Gastrocnemius medialis (tissue), 4 donors: ENCODE data around the gene STIM1.

Source experiments
- POLR2A ChIP-seq, 2 donors: fragments of 450-650 bp; IDR thresholded peaks; one replicate each; pipeline ENCODE4 v1.6.1; 2017; ENCODE audit warnings: antibody characterized with exemption in 2 of 2, mild to moderate bottlenecking in 2 of 2, moderate library complexity in 2 of 2
- TF ChIP-seq, protein P1 (sequence below), 5 experiments: fragments of 450-650 bp in 3 of 5; fragments of 200-600 bp in 2 of 5; sonication (generic) in 2 of 5; IDR thresholded peaks in 4 of 5; conservative IDR thresholded peaks in 1 of 5; 1 replicate in 4 of 5; 2 replicates in 1 of 5; pipeline ENCODE4 v1.5.1; 2016 to 2019; ENCODE audit warnings: antibody characterized with exemption in 5 of 5, mild to moderate bottlenecking in 3 of 5, moderate library complexity in 3 of 5

DNA sequence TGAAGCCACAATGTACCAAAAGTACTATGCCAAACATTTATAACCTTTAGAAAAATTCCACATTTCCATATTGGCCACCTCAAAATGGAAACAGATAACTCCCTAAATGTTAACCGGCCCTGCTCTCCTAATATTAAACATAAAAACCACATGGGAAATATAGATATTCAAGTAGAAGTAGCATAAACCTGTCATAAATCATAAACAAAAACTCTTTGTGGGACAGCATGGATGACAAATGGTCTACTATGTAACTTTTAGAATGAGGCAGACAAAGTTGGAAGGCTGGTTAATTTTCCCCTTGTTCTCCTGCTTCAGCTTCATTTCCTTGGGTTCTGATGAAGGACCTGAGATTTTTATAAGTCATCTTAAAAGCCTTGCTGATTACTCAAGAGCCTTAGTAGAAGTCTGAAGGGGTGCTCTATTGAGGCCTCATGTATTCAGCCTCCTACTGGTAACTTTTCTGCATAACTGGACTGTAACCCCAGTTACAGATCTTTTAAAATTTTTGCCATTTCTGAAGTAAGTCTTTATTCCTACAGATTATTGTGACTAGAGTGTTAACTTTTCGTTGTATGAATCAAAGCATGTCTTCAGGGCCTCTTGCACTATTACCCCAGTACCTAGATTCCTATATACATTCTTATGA lies 116.4 kb downstream of the STIM1 start:
- TF ChIP-seq, protein P1, sequence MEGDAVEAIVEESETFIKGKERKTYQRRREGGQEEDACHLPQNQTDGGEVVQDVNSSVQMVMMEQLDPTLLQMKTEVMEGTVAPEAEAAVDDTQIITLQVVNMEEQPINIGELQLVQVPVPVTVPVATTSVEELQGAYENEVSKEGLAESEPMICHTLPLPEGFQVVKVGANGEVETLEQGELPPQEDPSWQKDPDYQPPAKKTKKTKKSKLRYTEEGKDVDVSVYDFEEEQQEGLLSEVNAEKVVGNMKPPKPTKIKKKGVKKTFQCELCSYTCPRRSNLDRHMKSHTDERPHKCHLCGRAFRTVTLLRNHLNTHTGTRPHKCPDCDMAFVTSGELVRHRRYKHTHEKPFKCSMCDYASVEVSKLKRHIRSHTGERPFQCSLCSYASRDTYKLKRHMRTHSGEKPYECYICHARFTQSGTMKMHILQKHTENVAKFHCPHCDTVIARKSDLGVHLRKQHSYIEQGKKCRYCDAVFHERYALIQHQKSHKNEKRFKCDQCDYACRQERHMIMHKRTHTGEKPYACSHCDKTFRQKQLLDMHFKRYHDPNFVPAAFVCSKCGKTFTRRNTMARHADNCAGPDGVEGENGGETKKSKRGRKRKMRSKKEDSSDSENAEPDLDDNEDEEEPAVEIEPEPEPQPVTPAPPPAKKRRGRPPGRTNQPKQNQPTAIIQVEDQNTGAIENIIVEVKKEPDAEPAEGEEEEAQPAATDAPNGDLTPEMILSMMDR (IDR thresholded peaks at IDR 0.05 in 4 of 5, conservative IDR thresholded peaks at IDR 0.05 in 1 of 5): no peak
- TF ChIP-seq POLR2A (IDR thresholded peaks at IDR 0.05): no peak
